GM21423 (cell line): ENCODE results near the gene RRP1B.
A peak's percentile ranks its signal among the peaks of the same experiment; 100 is the strongest.
"Not testable (repeated sequence)": the region's sequence is repeated elsewhere in the genome, so short reads cannot be mapped to it uniquely, and the experiment has no call there.

ENCODE experiments used
- ATAC-seq: cut with Tn5 transposase; IDR thresholded peaks from one replicate; pipeline ENCODE4 v1.9.1; 2021; ENCODE audit warnings: mild to moderate bottlenecking, moderate library complexity; ENCODE audit not compliant: unreplicated experiment

RRP1B gene, protein sequence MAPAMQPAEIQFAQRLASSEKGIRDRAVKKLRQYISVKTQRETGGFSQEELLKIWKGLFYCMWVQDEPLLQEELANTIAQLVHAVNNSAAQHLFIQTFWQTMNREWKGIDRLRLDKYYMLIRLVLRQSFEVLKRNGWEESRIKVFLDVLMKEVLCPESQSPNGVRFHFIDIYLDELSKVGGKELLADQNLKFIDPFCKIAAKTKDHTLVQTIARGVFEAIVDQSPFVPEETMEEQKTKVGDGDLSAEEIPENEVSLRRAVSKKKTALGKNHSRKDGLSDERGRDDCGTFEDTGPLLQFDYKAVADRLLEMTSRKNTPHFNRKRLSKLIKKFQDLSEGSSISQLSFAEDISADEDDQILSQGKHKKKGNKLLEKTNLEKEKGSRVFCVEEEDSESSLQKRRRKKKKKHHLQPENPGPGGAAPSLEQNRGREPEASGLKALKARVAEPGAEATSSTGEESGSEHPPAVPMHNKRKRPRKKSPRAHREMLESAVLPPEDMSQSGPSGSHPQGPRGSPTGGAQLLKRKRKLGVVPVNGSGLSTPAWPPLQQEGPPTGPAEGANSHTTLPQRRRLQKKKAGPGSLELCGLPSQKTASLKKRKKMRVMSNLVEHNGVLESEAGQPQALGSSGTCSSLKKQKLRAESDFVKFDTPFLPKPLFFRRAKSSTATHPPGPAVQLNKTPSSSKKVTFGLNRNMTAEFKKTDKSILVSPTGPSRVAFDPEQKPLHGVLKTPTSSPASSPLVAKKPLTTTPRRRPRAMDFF

DNA sequence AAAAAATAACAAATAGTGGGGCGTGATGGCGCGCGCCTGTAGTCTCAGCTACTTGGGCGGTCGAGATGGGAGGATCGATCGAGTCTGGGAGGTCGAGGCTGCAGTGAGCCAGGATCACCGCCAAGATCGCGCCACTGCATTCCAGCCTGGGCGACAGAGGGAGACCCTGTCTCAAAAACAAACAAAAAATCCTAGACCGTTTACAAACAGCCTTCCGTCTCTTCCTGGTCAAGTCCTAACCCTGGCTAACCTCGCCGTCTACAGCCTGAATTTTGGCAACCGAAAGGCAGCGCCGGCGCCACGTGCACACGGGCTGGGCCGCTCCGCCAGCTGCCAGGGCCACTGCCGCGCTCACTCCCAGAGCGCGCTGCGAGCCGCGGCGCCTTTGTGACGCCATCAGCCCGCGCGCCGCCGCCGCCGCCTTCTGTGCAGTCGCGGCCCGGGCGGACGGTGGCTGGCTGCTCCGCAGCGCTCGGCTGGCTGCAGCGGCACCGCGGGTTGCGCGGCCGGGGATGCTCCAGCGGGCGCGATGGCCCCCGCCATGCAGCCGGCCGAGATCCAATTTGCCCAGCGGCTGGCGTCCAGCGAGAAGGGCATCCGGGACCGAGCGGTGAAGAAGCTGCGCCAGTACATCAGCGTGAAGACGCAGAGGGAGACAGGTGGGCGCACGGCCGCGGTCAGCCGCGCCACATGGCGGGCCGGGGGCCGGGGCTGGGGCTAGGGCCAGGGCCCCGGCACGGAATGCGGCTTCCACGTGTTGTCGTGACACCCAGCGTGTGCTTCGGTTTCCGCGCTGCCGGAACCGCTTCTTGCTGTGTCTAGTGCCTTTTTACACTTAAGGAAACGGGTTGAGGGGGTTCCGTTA lies at the start of gene RRP1B, which contains the start of gene HSF2BP:
RRP1B (plus strand) TSS at position 425 of the 865 bp plus-strand sequence; CDS start at position 530, 105 bp downstream.
HSF2BP (minus strand) TSS at position 353 of the 865 bp plus-strand sequence. CDS start 1,392 bp downstream, outside the sequence.
- peak; percentile 83 for ATAC-seq

DNA sequence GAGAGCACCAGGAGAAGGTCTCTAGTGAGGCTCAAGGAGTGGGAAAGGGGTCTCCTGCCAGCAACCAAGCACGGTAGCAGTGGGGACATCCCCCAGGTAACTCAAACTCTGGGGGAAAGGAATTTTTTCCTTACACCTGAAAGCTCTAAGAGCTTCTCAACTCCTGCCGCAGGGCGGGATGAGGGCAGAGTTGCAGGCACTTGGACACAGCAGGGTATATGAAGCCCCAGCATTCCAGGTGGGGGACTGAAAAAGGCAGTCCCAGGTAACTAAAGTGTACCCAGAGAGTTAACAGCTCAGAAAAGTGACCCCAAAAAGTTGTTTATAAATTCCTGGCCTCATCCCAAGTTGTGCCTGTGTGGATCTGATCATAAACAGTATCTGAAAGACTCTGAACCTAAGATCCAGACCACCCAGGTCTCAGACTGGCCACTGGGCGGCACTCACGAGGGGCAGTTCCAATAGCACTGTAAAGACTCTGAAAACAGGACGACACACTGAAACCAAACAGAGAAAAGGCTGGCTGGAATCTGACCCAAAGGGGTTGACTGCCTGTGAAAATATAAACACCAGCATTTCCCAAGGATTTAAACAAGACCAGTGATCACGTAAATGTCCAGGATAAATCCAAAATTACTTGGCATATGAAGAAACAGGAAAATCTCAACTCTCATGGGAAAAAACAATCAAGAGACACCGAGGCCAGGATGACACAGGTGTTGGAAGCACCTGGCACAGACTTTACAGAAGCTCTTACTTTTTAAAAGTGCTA lies 47.6 kb upstream of the RRP1B start:
- ATAC-seq: no peak

DNA sequence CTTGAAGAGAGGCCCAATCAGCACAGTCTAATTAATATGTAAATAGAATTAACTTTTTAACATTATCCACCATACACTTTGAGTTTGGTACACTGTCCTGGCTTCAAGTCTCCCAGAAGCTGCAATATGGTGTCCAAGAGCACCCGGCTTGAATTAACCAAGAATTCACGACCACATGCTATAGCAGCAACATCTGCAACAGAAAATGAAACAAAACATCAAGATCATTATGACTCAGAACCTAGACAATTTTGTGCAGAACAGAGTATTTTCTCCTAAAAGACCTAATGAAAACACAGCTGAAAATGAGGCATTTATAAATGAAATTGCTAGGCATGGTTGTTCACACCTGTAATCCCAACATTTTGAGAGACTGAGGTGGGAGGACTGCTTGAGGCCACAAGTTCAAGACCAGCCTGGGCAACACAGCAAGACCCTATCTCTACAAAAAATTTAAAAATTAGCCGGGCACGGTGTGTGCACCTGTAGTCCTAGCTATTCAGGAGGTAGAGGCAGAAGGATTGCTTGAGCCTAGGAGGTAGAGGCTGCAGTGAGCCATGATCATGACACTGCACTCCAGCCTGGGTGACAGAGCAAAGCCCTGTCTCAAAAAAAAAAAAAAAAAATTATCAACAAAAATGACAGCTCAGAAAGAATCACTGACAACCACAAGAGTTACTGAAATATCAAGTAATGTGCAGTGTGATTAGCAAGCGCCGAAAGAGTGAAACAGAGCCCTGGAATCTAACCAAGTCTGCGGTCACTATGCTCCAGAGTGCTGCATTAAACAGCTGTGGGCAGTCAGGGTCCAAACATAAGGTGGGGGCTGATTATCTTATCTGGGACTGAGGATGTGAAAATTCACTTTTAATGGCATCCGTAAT lies 45.4 kb upstream of the RRP1B start:
- no peak for ATAC-seq

DNA sequence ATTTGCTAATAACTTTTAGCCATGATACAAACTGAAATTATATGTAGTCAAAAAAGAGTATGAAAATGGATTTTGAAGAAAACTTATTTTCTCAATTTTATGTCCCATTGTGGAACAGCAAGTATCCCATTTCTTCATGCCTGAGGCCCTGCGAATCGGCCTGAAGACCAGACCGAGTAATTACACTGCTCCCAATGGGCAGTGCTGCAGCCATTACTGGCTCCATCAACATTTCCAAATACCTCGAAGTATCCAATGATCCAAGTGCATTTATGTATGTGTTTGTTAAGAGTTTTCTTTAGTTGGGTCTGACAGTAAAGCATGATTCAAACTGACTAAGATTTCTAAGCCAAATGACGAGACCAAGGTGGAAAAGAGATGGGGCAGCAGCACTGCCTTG lies 44.5 kb upstream of the RRP1B start:
- no peak for ATAC-seq

DNA sequence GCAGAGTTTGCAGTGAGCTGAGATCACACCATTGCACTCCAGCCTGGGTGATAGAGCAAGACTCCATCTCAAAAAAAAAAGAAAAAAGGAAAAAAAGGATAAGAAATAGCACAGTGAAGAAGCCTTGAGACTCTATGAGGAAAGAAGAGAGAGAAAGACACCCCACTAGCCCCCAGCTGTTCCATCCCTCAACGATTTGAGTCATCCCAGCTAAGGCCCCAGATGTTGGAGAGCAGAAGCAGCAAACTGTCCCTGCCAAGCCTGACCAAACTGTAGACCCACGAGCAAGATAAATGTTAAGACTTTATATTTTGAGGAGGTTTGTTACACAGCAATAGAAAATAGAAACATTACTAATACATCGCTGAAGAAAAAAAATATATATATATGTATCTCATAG lies 42.5 kb upstream of the RRP1B start:
- not testable (repeated sequence) for ATAC-seq

DNA sequence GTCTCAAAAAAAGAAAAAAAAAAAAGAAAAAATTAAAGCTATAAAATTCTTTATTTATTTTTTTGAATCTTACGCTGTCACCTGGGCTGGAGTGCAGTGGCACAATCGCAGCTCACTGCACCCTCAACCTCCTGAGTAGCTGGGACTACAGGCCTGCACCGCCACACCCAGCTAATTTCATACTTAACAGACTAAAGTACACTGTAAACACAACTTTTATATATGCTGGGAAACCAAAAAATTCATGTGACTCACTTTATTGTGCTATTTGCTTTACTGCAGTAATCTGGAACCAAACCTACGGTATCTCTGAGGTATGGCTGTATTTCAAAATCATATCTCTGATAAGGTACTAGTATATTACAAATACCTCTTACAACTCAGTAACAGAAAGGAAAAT lies 40.4 kb upstream of the RRP1B start:
- ATAC-seq: no peak

DNA sequence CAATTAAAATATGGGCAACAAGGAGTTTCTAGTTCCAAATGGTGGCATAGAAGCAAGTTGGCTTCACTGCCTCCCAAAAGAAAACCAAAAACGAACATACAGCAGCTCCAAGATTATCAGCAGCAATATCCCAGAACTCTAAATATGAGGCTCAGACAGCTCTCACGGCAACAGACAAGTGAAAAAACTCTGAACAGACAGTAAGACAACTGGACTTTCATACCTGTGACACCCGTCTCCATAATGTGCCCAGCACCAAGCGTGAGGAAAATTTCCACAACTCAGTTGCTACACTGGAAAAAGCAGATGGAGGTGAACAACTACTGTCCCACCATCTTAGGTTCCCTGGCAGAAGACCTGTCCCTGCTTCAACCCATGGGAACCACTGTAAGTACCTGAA lies 40.0 kb upstream of the RRP1B start:
- ATAC-seq: no peak

DNA sequence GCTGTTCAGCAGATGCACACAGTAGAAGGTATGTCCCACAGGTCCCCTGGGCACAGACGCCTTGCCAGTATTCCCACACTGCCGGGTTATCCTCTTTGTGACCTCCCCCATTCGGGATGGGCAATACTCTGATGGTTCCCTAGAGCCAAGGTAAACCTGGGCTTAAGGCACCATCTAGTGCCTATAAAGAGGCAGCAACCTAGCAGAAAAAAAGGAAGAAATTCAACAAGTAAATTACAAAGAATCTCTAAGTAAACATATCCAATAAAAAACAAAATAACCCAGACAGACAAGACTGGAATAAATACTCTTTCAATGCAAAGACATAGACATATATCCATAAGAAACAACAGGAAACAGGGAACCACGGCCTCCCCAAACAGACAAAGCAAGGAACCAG lies 39.5 kb upstream of the RRP1B start:
- no peak for ATAC-seq

DNA sequence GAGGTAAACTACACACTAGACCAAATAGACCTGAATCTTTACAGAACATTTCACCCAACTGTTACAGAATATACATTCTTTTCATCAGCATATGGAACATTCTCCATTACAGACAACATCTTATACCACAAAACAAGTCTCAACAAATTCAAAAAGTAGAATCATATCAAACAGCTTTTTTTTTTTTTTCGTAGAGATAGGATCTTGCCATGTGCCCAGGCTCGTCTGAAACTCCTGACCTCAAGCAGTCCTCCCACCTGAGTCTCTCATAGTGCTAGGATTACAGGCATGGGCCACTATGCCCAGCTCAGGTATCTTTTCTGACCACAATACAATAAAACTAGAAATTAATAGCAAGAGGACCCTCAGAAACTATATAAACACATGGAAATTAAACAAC lies 36.6 kb upstream of the RRP1B start:
- ATAC-seq: no peak

DNA sequence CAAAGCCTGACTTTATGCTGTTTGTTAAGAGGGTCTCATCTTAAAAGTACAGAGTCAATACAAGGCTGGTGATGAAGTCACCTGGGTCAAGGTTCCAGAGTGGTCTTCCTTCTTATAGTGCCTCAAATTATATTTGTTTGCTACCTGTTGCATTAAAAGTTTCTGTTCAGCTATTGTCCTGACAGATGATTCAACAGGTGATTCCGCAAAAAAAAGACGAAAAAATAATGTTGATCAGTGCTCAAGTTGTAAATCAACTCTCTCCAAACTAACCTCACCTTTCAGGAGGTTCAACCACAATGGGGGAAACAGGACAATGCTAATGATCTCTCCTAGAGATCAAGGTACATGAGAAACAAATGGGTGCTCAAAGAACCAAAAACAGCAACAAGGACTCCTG lies 35.8 kb upstream of the RRP1B start:
- ATAC-seq: no peak

DNA sequence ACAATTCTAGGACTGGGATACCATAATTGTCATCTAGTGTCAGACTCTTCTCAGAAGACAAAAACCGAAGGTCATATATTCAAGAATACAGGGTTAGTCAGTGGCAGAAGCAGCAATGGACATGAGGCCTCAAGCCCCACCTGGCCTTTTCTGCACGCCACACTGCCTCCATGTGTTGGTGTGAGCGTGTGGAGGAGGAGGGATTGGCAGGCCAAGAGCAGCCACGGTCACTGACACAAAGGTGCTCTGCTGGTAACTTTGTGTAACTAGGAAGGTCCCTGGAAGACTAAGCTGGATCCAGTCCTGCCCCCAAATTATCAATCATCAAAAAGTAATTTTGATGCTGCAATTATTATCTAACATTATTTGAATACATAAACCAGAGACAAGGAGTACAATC lies 35.0 kb upstream of the RRP1B start:
- no peak for ATAC-seq

DNA sequence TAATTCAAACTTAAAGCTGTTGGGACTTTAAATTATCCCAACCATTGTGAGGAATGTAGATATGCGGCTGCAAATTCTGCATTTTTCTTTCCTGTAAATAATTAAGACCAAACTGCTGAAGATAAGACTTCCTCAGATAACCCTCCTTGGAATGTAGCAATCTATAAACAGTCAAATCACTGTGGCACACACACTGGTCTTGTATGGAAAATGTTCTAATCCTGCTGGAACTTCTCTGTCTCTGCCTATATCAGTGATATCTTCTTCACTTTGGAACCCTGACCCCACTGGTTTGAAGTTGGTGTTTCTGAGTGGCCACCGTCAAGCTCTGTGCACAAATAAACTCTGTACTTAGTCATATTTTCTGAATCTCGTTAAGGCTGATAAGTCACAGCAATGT lies 33.0 kb upstream of the RRP1B start:
- no peak for ATAC-seq

DNA sequence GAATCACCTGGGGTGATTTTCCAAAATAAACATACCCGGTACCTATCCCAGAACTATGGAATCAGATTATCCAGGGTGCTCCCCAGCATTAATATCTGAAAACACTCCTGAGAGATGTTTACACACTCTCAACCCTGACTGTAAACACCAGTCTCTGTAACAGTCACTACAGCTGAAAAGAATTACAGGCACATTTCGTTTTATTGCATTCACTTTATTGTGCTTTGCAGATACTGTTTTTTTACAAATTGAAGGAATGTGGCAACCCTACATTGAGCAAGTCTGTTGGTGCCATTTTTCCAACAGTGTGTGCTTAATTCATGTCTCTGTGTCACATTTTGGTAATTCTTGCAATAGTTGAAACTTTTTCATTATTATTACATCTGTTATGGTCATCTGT lies 31.8 kb upstream of the RRP1B start:
- ATAC-seq: no peak

DNA sequence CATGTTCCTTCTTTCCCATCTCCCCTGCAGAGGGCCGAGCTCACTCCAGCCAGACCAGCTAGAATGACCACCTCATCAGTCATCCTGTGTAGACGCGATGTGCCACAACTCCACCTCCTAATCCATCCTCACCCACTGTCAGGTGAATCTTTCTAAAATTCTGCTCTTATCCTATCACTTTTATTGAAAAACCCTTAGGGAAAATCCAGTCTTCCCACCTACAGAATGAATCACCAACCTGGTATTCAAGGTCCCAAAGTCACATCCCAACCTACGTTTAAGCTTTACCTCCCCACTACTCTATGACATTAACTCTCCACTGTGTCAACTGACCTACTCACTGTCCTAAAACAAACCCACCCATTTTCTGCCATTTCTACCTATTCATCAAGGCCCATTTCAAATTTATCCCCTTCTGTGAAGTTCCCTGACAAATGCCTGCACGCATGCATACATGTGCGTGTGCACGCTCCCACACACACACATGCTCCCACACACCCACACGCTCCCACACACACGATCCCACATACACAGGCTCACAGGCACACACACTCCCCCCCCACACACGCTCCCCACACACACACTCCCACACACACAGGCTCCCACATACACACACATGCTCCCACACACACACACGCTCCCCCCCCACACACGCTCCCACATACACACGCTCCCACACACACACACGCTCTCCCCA lies 27.8 kb upstream of the RRP1B start:
- no peak for ATAC-seq

DNA sequence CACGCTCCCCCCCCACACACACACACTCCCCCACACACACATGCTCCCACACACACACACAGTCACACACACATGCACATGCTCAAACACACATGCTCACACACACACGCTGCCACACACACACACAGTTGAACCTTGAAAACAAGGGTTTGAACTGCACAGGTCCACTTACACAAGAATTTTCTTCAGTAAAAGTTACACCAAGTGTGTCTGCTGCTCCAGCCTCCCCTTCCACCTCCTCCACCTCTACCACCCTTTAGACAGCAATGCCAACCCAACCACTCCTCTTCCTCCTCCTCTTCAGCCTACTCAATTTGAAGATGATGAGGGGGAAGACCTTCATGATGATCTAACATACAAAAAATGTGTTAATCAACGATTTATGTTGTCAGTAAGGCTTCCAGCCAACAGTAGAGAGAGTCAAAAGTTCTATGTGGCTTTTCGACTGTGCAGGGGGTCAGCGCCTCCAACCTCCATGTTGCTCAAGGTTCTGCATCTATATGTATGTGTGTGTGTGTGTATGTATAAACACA lies 26.9 kb upstream of the RRP1B start:
- ATAC-seq: no peak

DNA sequence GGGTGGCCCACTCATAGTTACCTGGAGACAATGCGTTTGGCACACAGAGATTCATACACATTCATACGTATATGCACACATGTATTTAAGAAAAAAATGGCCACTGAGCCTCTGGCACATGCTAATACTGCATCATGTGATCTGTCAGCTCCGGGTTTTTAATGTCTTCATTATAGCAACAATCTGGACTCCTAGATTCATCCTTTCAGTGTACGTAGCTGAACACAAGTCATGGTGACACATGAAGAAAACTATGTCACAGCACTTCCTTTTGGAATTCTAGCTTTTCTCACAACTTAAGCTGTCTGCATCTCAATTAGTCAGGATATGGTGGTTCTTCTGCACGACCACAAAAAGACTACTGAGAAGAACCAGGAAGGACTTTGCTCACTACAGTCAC lies 24.7 kb upstream of the RRP1B start:
- ATAC-seq: no peak

DNA sequence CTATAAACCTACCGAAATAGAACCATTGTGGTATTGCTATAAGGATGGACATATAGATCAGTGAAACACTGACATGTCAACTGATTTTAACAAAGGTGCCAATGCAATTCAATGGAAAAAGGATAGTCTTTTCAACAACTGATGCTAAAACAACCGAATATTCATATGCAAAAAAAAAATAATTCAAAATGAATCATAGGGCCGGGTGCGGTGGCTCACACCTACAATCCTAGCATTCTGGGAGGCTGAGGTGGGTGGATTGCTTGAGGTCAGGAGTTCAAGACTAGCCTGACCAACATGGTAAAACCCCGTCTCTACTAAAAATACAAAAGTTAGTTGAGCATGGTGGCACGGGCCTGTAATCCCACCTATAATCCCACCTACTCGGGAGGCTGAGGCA lies 23.9 kb upstream of the RRP1B start:
- no peak for ATAC-seq

DNA sequence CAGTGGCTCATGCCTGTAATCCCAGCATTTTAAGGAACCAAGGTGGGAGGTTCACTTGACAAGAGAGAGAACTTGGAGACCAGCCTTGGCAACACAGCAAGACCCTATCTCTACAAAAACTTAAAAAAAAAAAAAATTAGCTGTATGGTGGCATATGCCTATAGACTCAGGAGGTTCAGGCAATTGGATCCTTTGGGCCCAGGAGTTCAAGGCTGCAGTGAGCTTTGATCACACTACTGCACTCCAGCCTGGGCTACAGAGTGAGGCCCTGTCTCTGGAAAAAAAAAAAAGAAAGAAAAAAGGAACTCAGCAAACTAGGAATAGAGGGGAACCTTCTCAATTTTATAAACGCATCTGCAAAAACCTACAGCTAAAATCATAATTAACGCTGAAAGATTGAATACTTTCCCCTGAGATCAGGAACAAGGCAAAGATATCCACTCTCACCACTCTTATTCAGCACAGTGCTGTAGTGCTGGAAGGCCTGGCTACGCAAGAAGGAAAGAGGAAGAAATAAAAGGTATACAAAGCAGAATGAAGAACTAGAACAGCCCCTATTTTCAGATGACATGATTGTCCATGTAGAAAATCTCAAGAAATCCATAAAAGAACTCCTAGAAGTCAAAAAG lies 21.7 kb upstream of the RRP1B start:
- ATAC-seq: no peak
